ENCODE measurements around the gene CD4. TPM values are rescaled to one million over a fixed set of nuclear protein-coding genes. Genes with fewer than 3 reads are reported as not detected.

Gene CD4
- total RNA-seq, 1 donor from 2014 or later, result 7.4 TPM

GRCh38 chr12:6772726-6773589, 16.4 kb upstream of the CD4 start:
- TF ChIP-seq, protein P1, sequence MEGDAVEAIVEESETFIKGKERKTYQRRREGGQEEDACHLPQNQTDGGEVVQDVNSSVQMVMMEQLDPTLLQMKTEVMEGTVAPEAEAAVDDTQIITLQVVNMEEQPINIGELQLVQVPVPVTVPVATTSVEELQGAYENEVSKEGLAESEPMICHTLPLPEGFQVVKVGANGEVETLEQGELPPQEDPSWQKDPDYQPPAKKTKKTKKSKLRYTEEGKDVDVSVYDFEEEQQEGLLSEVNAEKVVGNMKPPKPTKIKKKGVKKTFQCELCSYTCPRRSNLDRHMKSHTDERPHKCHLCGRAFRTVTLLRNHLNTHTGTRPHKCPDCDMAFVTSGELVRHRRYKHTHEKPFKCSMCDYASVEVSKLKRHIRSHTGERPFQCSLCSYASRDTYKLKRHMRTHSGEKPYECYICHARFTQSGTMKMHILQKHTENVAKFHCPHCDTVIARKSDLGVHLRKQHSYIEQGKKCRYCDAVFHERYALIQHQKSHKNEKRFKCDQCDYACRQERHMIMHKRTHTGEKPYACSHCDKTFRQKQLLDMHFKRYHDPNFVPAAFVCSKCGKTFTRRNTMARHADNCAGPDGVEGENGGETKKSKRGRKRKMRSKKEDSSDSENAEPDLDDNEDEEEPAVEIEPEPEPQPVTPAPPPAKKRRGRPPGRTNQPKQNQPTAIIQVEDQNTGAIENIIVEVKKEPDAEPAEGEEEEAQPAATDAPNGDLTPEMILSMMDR (IDR thresholded peaks at IDR 0.05; ENCODE audit: borderline replicate concordance), result no peak
- peak overlapping the region; percentile 45 for H3K4me3 ChIP-seq

GRCh38 chr12:6773590-6774351, 15.6 kb upstream of the CD4 start:
- H3K27ac ChIP-seq (replicated peaks), result no peak overlapping the region

More at GRCh38 chr12:6772726-6773589, 16.4 kb upstream of the CD4 start:
- H3K9me3 ChIP-seq (replicated peaks), result no peaks in the 10 kb centered on the region
- H3K27ac ChIP-seq (replicated peaks), result no peak overlapping the region
- peaks cover 29% of the 10 kb centered on the region for H3K27me3 ChIP-seq (ENCODE audit: low read depth)
- peaks cover 38% of the 10 kb centered on the region for H3K4me1 ChIP-seq
- no peak for DNase-seq
- H3K36me3 ChIP-seq, result peaks cover 13% of the 10 kb centered on the region
- intact Hi-C loops (cut with micrococcal nuclease), result no loop called here

DNA sequence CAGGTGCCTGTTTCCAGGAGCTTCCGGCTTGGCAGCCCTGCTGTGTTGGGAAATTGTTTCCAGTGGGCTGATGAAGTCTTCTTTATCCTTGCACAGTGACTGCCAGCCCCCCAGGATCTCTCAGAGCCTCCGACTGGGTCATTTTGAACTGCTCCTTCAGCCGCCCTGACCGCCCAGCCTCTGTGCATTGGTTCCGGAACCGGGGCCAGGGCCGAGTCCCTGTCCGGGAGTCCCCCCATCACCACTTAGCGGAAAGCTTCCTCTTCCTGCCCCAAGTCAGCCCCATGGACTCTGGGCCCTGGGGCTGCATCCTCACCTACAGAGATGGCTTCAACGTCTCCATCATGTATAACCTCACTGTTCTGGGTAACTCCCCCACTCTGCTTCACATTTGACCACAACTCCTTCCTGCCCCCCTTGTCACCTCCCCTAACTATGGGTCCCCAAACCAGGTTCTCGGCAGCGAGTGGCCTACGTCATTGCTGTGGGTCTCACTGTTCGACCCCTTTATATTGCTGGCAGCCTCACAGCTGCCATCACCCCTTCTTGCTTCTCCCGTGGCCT, 14.7 kb upstream of the CD4 start:
- Histone ChIP-seq H3K27ac (replicated peaks) (no peak overlapping the region), H3K36me3 (peaks cover 10% of the 10 kb centered on the region), H3K4me1 (peaks cover 35% of the 10 kb centered on the region), H3K9me3 (replicated peaks) (no peaks in the 10 kb centered on the region), H3K4me3 (no peak overlapping the region), H3K27me3 (ENCODE audit: low read depth) (peaks cover 29% of the 10 kb centered on the region)
- TF ChIP-seq, protein P1 (IDR thresholded peaks at IDR 0.05; ENCODE audit: borderline replicate concordance), result no peak
- no peak for DNase-seq
- intact Hi-C loops (cut with micrococcal nuclease), result no loop called here

More at GRCh38 chr12:6773590-6774351, 15.6 kb upstream of the CD4 start:
- H3K9me3 ChIP-seq (replicated peaks), result no peaks in the 10 kb centered on the region
- DNase-seq, result no peak
- H3K36me3 ChIP-seq, result peaks cover 13% of the 10 kb centered on the region
- intact Hi-C loops (cut with micrococcal nuclease), result no loop called here
- peaks cover 37% of the 10 kb centered on the region for H3K4me1 ChIP-seq
- H3K4me3 ChIP-seq, result peak overlapping the region; percentile 45
- TF ChIP-seq, protein P1 (IDR thresholded peaks at IDR 0.05; ENCODE audit: borderline replicate concordance), result no peak
- peaks cover 29% of the 10 kb centered on the region for H3K27me3 ChIP-seq (ENCODE audit: low read depth)

- intact Hi-C loops (cut with micrococcal nuclease), result no loop called here
- peaks cover 29% of the 10 kb centered on the region for H3K27me3 ChIP-seq (ENCODE audit: low read depth)
- no peak overlapping the region for H3K4me3 ChIP-seq
- no peak for DNase-seq
- TF ChIP-seq, protein P1 (IDR thresholded peaks at IDR 0.05; ENCODE audit: borderline replicate concordance), result no peak
- H3K9me3 ChIP-seq (replicated peaks), result no peaks in the 10 kb centered on the region
- no peak overlapping the region for H3K27ac ChIP-seq (replicated peaks)
- peaks cover 31% of the 10 kb centered on the region for H3K4me1 ChIP-seq
- H3K36me3 ChIP-seq, result peaks cover 1% of the 10 kb centered on the region
Observed at GRCh38 chr12:6775185-6776174, 13.8 kb upstream of the CD4 start.
